Stomach smooth muscle (tissue), 2 donors: ENCODE measurements around the gene DNASE1L2.
A peak's percentile ranks its signal among the peaks of the same experiment; 100 is the strongest.
"Not testable (repeated sequence)": the region's sequence is repeated elsewhere in the genome, so short reads cannot be mapped to it uniquely, and the experiment has no call there.

Experiments used
- H3K27ac ChIP-seq: one replicate; pipeline ENCODE4 v1.7.0; 2013; ENCODE audit warnings: mild to moderate bottlenecking, low read length, inconsistent platforms
- H3K27me3 ChIP-seq, 2 donors: one replicate each; pipeline ENCODE4 v1.7.0; 2013; ENCODE audit warnings: low read length in 2 of 2; ENCODE audit not compliant: insufficient read depth in 2 of 2, control insufficient read depth in 1 of 2
- H3K36me3 ChIP-seq, 2 donors: one replicate each; pipeline ENCODE4 v1.7.0; 2013; ENCODE audit warnings: low read length in 2 of 2; ENCODE audit not compliant: control insufficient read depth in 2 of 2, insufficient read depth in 2 of 2
- H3K4me1 ChIP-seq: one replicate; pipeline ENCODE4 v1.7.0; 2013; ENCODE audit warnings: low read length; ENCODE audit not compliant: control insufficient read depth, insufficient read depth
- H3K4me3 ChIP-seq, 2 donors: one replicate each; pipeline ENCODE4 v1.7.0; 2013; ENCODE audit warnings: low read length in 2 of 2
- H3K9ac ChIP-seq, 2 donors: one replicate each; pipeline ENCODE4 v1.7.0; 2013; ENCODE audit warnings: low read length in 2 of 2, mild to moderate bottlenecking in 1 of 2
- H3K9me3 ChIP-seq, 2 donors: one replicate each; pipeline ENCODE4 v1.7.0; 2013; ENCODE audit warnings: low read length in 2 of 2; ENCODE audit not compliant: control insufficient read depth in 2 of 2
- donor health status: healthy.
- donor health status: Pancreatic carcinoma.

The DNASE1L2 gene

DNA sequence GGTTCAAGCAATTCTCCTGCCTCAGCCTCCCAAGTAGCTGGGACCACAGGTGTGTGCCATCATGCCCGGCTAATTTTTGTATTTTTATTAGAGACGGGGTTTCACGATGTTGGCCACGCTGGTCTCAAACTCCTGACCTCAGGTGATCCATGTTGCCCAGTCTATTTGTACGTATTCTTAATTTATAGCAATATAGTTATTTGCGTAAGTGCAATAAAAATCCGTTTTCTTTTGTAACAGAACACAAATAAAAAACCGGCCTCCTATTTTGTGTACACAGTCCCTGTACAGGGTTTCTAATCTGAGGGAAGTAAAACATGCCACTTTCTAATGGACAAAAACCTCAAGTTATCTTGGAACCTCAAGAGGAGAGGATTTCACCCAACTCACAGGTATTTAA lies 24.0 kb downstream of the DNASE1L2 start:
- H3K9me3 ChIP-seq, result no peaks in the 10 kb centered on the region
- no peak overlapping the region for H3K4me3 ChIP-seq
- no peaks in the 10 kb centered on the region for H3K27me3 ChIP-seq
- H3K4me1 ChIP-seq, result no peaks in the 10 kb centered on the region
- no peak overlapping the region for H3K9ac ChIP-seq
- peaks cover 34 to 57% of the 10 kb centered on the region in 2 donors for H3K36me3 ChIP-seq
- H3K27ac ChIP-seq, result no peak overlapping the region

DNA sequence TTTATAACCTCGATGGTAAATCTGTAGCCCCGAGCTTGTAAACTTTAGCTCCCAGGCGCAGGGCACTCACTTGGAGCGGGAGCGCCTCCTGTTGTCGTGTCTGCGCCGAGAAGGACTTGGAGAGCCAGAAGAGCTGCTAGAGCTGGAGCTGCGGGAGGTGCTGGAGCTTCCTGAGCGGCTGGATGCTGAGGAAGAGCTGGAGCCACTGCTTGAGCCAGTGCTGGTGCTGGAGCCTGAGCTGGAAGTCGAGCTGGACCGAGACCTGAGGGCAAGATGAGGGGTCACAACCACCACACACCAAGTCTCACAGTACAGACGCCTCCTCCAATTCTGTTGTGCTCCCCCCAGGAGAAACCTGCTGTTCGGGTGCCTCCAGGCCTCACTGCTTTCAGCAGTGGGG lies 26.8 kb downstream of the DNASE1L2 start:
- H3K4me3 ChIP-seq, H3K27ac ChIP-seq, H3K9ac ChIP-seq, H3K27me3 ChIP-seq, H3K9me3 ChIP-seq: not testable (repeated sequence)
- peaks cover 12% of the 10 kb centered on the region for H3K4me1 ChIP-seq
- peaks cover 20 to 32% of the 10 kb centered on the region in 2 donors for H3K36me3 ChIP-seq

DNA sequence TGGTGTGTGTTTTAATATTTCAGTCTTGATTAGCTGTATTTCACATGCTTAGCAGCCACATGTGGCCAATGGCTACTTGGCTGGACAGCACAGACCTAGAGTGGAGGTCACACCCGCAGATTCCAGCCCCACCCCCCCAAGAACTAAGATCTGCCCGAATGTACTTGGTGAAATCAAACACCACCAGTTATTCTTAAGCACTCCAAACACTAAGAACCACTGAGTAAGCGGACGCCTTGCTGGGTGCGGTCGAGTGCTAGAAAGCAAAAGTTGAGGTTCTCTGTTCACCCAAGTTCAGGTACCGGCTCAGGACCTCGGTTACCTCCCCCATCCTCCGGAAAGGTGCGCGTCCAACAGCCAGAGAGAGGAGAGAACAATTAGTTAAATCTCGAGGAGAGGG lies 30.6 kb downstream of the DNASE1L2 start:
- H3K9me3 ChIP-seq, H3K27me3 ChIP-seq, H3K27ac ChIP-seq: not testable (repeated sequence)
- Histone ChIP-seq H3K9ac (peak overlapping the region; percentile 55 to 82), H3K36me3 (peaks cover 10 to 18% of the 10 kb centered on the region in 2 donors), H3K4me1 (peaks cover 25% of the 10 kb centered on the region), H3K4me3 (peak overlapping the region; percentile 63 to 96)

DNA sequence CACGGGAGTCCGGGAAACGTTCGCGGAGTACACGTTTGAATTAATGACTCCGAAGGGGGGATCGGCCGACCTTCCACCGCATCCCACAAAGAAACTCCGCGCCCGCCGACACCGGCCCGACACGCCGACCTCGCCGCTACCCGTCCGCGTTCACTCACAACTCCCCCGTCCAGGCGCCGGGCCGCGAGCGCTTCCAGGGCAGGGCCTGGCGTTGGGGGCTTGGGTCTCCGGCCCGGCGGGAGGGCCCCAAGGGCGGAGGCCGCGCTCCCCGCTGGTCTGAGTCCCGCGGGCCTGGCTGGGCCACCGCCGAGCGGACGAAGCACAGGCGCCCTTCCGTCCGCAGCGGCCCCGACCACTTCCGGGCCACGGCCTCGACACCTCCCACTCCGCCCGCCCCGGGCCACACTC lies 31.3 kb downstream of the DNASE1L2 start:
- H3K4me3 ChIP-seq, result peak overlapping the region; percentile 90 to 96
- peaks cover 5 to 12% of the 10 kb centered on the region in 2 donors for H3K36me3 ChIP-seq
- not testable (repeated sequence) for H3K9me3 ChIP-seq, H3K27me3 ChIP-seq
- peaks cover 25% of the 10 kb centered on the region for H3K4me1 ChIP-seq
- peak overlapping the region; percentile 82 to 90 for H3K9ac ChIP-seq
- H3K27ac ChIP-seq, result peak overlapping the region; percentile 90

DNA sequence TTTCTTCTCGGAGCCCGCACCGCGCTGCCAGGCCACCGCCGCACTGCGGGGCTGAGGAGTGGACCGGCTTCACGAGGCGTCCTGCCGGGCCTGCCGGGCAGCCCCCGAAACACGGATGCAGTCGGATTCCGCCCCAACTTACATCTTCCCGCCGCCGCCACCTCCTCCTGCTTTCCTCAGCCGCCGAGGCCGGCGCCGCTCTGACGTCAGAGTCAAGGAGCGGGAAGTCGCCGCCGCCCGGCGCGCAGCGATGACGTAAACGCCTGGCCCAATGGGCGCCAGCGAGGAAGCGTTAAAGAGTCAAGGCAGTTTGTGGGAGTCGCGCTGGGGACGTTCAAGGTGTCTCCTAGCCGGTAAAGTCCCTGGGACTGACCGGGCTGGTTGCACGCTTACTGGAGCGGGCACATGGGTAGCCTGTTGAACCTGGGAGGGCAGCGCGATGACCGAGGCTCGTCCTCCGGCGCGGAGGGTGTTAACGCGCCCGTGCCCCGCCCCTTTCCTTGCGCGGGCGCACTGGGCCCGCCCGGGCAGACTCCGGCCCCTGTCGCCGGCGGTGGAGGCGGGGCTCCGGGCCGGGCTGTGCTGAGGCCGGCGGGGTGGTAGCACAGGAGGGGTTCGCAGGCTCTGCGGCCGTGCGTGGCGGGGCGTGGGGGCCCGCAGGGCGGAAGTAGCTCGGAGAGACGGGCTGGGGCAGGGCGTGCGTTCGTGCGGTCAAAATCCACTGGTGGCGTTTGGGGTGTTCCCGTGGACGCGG lies 31.8 kb downstream of the DNASE1L2 start, which contains the start of gene RNPS1:
TSS of gene RNPS1 (minus strand) at position 214 of the 754 bp plus-strand sequence. CDS start 3,483 bp downstream, outside the sequence.
- H3K9me3 ChIP-seq, result no peaks in the 10 kb centered on the region
- peaks cover 0 to 8% of the 10 kb centered on the region in 2 donors for H3K36me3 ChIP-seq
- H3K4me1 ChIP-seq, result peaks cover 25% of the 10 kb centered on the region
- peak within 1 kb of the TSS; percentile 82 to 90 for H3K9ac ChIP-seq
- no peaks in the 10 kb centered on the region for H3K27me3 ChIP-seq
- peak within 1 kb of the TSS; percentile 90 for H3K27ac ChIP-seq
- peak within 1 kb of the TSS; percentile 90 to 96 for H3K4me3 ChIP-seq

DNA sequence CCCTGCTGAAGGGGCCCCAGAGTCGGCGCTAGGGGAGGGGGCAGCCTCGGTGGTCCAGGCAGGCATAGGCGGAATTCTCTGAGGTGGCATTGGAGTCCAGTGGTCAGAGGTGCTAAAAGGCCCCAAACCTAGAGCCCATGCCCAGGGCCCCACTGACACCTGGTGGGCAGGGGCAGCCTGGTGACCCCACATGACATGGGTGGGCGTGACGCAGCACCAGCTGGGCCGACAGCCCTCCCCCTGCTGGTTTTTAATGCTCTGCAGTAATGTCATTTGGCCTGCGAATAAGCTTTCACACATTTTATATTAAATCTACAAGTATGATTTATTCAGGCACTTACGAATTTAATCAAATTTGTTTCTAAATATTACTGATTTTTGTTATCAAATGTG lies 33.8 kb downstream of the DNASE1L2 start:
- H3K36me3 ChIP-seq, result no peaks in the 10 kb centered on the region
- H3K4me1 ChIP-seq, result peaks cover 25% of the 10 kb centered on the region
- H3K9ac ChIP-seq, result peak overlapping the region in 1 of 2 donors; percentile 78

DNA sequence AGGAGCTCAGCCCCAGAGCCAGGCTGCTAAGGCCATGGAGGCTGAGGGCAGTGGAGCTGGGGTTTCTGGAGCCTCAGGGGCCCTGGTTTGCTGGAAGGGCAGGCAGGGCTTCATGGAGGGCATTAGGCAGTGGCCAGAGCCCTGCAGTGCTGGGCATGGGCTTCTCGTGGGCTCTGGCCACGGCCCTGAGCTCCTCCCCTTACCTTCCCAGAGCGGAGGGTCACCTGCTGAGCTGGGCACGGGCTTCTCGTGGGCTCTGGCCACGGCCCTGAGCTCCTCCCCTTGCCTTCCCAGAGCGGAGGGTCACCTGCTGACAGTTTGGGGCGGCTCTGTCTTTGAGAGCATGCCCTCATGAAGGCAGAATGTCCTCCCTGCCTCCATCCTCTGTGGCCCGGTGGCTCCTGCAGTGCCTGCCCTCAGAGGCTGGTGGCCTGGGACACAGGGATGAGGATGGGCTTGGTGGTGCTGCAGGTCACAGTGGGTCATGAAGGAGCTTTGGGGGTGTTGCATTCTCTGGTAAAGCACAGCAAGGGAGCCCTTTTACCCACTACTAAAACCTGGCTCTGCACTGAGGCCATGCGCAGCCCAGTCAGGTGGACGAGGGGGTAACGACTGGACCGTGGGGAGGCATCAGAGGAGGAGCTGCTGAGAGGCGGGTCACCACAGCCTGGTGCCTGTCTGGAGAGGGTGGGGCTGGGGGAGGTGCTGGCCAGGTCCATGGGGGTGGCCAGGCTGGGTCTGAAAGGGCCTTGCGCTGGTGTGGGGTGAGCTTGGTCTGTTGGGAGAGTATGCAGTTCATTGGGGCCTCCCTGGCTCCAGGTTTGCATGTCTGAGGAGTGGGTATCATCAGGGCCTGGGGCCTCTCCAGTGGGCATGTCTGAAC lies 34.6 kb downstream of the DNASE1L2 start:
- Histone ChIP-seq H3K9me3 (no peaks in the 10 kb centered on the region), H3K36me3 (peaks cover 0 to 4% of the 10 kb centered on the region in 2 donors), H3K4me1 (peaks cover 24% of the 10 kb centered on the region), H3K9ac (no peak overlapping the region), H3K27ac (no peak overlapping the region), H3K4me3 (no peak overlapping the region), H3K27me3 (no peaks in the 10 kb centered on the region)

More for the DNA sequence above, 33.8 kb downstream of the DNASE1L2 start:
- Histone ChIP-seq H3K27me3 (no peaks in the 10 kb centered on the region), H3K4me3 (peak overlapping the region in 1 of 2 donors; percentile 96), H3K9me3 (no peaks in the 10 kb centered on the region), H3K27ac (peak overlapping the region; percentile 90)

DNA sequence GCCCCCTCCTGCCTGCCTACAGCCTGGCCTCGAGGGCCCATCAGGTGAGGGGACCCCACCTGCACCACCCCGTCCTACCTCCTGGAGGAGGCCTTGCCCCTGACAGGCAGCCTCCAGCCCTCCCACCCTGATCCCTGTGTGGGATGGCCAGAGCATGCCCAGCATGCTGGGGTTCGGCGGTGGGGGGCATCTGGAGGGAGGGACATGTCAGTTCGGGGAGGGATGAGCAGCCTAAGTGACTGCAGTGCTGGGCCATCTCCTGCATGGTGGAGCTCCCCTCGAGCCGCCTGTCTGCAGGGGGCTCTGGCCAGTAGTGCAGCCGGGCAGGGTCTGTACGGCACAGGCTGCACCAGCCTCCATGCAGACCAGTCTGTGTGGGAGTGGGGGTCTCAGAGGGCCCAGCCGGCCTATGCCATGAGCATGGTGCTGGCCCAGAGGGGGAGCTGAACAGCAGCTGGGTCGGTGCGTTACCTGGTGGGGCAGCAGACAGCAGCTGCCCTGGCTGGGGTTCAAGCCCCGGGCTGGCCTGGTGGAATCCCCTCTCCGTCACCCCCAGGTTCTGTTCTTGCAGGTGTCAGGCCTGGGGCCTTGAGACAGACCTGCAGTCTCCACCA lies 35.7 kb downstream of the DNASE1L2 start:
- Histone ChIP-seq H3K4me1 (peaks cover 14% of the 10 kb centered on the region), H3K36me3 (peaks cover 0 to 4% of the 10 kb centered on the region in 2 donors), H3K9me3 (no peaks in the 10 kb centered on the region), H3K4me3 (no peak overlapping the region), H3K9ac (no peak overlapping the region), H3K27ac (no peak overlapping the region), H3K27me3 (no peaks in the 10 kb centered on the region)

DNA sequence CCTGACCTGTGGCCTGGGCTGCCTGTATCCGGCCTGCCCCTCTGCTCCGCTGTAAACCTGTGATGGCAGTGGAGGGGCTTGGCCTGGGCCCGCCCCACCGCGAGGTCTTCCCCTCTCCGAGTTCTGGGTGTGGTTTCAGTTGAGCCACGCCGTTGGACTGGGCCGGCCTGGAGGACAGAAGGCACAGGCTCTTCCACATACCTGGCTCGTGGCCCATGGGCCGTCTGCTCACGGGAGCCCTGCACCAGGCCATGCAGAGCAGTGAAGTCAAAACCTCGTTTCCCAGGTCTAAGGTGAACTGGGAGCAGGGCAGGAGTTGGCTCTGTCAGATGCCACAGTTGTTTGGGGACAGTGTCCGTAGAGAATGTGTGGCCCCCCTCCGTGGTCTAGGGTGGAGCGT lies 37.2 kb downstream of the DNASE1L2 start:
- H3K27me3 ChIP-seq, result no peaks in the 10 kb centered on the region
- no peak overlapping the region for H3K4me3 ChIP-seq
- H3K36me3 ChIP-seq, result peaks cover 4 to 5% of the 10 kb centered on the region in 2 donors
- H3K4me1 ChIP-seq, result peaks cover 14% of the 10 kb centered on the region
- no peak overlapping the region for H3K9ac ChIP-seq
- no peaks in the 10 kb centered on the region for H3K9me3 ChIP-seq
- H3K27ac ChIP-seq, result no peak overlapping the region

DNA sequence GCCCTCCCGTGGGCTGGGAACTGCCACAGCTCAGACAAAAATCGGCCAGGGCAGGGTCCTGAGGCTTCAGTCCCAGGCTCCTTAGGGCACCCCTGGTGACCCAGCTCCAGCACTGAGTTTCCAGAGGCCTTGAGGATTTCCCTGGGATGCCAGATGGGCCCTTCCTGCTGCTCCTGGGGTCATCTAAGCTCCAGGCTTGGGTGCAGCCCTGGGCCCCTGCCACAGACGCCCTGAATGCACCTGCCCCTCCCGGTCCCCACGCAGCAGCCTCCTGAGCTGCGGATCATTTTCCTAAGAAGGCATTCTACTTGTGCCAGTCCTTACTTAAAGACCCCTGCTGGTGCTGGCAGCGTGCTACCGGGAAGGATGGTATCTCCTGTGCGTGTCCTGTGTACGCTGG lies 37.7 kb downstream of the DNASE1L2 start:
- no peaks in the 10 kb centered on the region for H3K27me3 ChIP-seq
- peaks cover 12% of the 10 kb centered on the region for H3K4me1 ChIP-seq
- no peak overlapping the region for H3K4me3 ChIP-seq
- H3K36me3 ChIP-seq, result peaks cover 4 to 5% of the 10 kb centered on the region in 2 donors
- no peak overlapping the region for H3K27ac ChIP-seq
- no peak overlapping the region for H3K9ac ChIP-seq
- H3K9me3 ChIP-seq, result no peaks in the 10 kb centered on the region
